Medulla oblongata (tissue), 1 donor: ENCODE data around the gene FAM163B.

ENCODE experiments used
- DNase-seq: peaks from one replicate; pipeline ENCODE4 v3.0.0-alpha.2; 2015; ENCODE audit errors: extremely low spot score

FAM163B gene

DNA sequence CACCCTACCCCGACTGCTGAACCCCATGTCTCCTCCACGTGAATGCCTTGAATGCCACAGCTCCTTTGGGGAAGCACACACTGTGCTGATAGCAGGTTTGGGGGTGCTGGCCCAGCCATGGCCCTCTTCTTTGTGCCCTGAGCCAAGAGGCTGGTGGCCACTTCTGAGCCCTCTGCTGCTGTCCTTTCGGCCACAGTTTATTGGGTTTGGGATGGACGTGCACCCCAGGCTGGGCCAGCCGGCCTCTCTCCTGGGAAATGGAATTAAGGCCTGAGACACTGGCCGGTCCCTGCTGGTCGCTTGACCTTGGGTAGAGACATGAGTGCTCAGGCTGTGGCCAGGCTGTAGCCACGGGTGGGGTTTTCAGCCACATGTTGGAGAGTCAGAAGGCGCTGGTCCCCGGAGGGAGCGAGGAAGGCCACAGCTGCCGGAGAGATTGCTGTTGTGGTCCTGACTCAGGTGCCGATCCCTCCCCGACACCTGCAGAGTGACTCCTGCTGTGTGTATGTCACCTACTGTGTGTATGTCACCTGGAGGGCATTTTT is 26.6 kb downstream of the FAM163B start:
- no peak for DNase-seq

DNA sequence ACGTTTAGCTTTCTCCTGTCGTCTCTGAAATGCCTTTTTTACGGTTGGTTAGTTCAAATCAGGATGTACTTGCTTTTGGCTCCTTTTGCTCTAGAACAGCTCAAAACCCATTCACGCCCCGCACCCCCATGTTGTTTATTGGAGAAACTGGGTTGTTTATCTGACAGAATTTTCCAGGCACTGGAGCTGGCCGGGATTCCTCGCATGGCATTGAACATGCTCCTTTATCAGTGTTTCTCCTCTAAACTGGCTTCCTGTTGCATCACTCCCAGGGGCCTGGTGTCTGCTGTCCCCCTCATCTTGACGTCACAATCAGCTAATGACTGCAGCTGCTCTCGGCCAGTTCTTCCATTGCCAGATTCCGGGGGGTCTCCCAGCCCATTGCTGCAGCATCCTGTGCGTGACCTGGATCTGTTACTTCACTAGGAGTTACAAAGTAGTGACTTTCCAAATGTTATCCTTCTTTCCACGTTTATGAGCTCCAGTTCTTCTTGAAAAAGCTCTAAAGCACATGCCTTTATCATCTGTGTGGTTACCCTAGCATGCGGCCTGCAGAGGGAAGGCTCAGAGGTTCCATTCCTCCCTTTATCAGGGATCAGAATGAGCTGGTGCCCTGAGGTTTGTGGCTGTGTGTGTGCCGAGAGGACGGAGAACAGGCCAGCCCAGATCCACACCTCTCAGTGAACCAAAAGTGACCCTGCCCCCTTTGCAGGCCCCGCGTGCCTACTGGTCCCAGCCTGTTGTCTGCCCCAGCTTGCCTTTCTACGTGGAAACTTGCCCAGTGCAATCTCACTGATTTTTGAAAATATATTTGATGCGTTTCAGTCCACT is 27.5 kb downstream of the FAM163B start:
- no peak for DNase-seq

DNA sequence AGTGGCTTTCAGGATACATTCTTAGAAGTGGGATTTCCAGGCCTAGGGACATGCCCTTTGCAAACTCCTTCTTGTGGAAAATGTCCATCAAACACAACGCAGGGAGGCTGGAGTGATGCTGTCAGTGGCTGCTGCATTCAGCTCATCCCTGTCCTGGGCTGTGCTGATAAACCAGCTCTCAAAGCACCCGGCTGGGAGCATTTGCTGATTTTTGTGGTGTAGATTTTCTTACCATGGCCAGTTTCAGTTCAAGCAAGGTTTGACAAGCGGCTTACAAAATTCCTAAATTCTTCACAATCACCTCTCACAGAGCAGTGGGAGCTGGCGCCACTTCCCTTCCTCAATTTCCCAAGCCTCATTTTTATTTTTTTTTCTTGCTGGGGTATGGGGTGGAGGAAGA is 28.2 kb downstream of the FAM163B start:
- DNase-seq: no peak

DNA sequence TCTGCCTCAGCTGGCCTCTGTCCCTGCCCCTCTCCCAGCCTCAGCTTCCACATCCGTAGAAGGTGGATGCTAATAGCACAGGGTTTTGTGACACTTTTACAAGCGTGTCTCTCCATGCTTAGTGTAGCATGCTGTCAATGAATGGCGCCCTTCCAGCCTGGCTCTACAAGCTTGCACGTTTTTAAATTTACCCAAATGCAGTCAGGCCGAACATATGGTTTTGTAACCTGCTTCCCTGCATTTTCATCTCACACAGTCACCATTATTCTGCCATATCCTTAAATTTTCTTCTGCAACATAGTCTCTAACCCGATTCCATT is 28.8 kb downstream of the FAM163B start:
- no peak for DNase-seq

DNA sequence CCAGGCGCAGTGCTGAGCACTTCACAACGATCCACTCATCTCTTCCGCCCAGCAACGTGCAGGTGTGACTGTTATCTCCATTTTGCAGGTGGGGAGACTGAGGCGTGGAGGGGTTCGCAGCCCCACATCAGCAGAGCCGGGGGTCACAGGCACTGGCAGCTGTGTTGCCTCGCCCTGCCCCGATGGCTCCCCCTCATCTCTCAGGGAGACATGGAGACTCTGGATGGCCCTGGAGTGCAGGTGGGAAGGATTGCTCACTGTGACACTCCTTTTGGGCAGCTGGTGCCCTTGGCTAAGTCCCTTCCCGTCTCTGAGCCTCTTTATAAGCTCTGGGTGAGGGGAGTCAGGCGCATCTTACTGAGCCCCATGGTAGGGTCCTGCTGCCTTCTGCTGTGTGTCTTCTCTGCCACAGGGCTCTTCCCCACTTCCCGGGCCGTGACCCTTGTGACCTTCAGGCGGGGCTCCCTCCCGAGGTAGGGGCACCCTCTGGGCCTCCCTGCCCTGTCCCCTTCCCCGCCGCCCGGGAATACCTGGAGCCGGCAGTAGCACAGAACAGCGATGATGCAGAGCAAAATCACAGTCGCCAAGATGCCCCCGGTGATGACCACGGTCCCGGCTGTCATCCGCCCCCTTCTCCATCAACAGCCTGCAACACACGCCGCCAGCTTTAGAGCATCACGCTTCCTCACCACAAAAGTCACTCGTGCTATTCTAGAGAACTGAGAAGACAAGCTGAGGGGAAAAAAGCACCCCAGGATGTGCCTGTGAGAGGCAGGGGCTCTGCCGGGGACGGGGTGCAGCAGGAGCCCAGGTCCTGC is 29.4 kb downstream of the FAM163B start:
- no peak for DNase-seq

DNA sequence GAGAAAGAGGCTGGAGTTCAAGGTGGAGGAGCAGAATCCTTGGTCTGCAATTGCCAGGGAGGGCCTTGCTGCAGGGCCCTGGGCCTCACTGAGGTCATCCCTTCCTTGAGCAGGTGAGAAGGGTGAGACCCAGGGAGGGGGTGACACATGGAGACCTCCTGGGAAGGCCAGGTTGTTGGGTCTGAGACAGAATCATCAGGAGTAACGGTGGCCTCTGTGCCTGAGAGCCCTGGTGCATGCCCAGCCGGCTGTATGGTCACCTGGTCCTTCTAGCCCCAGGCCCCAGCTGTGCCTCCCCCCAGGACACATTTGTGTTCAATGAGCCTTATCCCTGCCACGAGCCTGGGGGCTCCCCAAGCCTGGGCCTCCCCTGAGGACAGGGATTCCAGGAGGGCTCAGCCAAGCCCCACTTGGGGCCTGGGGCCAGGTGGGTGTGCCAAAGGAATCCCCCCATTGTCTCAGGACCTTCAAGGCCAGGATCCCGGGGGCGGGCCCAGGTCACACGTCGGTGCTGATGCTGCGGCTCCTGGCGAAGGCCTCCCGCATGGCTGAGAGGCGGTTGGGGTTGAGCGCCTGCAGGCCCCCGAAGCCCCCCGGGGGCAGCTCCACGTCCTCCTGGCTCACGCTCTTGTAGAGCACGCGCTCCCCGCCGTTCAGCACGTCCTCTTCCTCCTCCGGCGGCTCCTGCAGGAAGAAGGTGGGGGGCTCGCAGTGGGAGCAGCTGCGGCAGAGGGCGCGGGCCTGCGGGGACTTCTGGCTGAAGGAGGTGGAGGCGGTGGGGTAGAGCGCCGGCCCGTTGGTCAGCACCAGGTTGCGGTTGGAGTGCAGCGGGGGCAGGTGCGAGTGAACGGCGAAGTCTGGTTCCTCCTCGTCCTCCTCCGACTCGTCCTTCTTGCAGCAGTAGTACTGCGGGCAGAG is 30.4 kb downstream of the FAM163B start:
- DNase-seq: no peak

DNA sequence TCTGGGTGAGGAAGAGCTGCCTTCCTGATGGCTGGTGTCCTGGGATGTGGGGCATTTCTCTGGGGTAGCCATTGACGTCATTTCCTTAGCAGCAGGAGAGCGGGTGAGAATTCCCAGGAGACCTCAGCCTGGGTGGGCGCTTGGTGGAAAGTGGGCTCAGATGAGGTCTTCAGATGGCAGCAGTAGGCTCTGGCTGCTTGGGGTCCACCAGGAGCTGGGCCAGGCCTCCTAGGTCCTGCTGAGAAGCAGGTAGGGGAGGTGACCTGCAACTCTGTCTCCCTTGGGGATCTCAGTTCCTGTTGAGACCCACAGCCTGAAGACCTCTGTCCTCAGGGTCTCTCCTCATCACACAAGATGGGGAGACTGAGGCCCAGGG is 31.5 kb downstream of the FAM163B start:
- no peak for DNase-seq

DNA sequence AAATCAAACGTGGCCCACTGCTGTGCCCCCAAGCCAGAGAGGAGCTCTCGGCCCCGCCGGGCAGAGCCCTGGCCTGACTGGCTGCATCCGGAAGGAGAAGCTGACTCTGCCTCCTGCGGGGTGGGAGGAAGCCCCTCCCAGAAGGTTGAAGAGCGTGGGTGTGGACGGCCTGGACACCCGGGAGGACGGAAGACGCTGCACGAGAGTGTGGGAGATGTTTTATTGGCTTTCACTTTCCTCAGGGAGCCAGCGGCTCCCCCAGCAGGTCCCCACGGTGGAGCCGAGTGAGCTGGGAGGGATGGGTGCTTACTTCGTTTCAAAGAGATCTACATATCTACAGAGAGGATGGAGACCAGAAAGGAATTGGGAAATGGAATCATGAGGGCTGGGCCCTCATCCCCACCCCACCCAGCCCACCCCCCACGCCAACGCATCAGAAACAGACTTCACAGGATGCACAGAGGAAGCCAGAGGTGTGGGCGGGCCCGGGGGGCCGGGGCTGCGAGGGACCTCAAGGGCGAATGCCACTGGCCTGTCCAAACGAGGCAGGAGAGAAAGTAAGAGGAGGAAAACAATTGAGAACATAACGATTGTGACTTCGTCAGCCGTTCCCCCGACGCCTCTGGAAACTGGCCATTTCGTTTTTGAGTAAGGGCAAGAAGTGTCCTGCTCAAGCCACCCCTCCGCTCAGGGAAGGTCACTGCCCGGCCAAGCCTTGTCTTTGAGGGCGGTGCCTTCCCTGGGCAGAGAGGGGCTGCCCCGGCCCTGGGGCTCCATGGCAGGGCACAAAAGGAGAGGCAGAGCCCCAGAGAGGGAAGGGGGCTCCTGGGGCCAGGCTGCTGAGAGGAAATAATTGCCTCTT is 32.1 kb downstream of the FAM163B start:
- no peak for DNase-seq

DNA sequence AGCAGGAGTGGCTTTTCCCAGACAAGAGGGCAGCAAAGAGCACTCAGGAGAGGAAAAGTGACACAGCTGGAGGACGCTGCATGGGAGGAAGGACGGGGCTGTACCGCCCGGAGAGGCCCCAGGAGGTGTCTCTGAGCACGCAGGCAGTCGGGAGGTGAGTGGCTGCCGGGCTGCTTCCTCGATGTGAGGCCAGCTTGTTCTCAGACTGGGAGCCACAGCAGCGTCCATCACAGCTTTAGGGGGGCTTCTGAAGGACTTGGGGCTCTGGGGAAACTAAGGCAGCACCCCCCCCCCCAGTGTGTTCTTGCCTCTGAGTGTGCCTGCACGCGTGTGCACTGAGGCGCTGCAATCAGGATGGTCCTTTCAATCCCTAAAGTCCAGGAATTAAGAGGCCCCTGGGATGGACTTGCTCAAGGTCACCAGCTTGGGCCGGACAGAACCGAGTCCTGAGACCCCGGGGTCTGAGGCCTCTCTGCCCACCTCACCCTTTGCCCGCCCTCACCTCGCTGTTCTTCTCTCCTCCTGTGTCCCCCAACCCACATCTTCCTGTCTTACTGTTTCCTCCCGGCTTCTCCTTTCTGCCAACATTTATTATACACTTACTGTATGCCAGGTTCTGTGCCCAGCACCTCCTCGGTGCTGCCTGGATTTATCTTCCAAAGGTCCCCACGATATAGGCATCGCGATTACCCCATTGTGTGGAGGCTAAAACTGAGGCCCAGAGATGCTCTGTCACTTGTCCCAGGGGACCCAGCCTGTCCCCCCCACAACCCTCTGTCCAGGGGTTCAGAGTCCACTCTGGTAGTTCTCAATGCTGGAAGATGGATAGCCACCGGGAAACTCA is 32.9 kb downstream of the FAM163B start:
- no peak for DNase-seq

DNA sequence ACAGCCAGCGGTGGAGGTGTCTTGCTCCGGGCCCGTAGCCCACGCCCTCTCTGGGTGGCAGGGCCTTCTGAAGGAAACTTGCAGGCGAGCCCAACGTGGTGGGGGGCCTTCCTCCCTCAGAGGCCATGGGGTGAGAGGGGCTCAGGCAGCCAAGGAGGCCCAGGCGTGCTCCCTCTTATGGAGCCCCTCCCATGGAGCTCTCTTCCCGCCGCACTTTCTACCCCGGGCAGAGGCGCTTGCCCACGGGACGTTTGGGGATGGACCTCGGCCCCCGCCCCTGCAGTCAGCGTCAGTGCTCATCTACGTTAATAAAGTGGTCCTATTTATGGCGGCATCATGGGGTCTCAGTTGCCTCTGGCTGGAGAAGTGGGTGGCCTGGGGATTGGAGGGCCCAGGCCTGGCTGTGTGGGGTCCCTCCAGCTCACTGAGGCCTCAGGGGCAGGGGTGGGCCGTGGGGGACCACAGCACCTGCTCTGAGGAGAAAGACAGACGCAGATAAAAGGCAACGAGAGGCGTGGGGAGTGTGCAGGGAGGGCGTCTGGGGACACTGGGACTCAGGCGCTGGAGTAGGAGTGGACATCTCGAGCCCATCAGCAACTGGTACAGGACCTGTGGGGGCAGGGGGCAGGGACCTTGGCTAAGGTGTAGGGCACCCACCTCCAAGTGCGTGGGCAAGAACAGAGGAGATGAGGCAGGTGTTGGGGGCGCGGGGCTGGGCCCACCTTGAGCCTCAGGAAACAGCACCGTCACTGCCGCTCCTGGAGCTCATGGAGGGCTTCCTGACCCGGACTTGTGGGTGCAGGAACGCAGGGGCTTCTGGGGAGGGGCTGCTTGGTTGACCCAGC is 33.8 kb downstream of the FAM163B start:
- DNase-seq: no peak

DNA sequence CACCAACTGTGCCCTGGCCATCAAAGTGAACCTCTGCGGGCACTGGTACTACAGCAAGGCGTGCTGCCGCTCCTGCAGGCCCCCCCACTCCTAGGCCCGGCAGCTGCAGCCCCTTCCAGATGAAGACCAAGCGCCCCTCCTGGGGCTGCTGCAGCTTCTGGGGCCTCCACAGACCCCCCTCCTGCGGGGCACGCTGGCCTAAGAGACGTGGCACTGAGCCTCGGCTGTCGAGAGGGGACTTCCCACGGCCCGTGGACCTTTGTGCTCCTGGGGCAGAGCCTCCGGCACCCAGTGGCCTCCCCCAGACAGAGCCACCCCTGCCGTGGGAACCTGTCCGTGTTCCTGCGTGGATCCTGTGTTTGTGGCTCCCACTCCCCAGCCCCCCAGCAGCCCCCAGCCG is 34.4 kb downstream of the FAM163B start:
- no peak for DNase-seq

DNA sequence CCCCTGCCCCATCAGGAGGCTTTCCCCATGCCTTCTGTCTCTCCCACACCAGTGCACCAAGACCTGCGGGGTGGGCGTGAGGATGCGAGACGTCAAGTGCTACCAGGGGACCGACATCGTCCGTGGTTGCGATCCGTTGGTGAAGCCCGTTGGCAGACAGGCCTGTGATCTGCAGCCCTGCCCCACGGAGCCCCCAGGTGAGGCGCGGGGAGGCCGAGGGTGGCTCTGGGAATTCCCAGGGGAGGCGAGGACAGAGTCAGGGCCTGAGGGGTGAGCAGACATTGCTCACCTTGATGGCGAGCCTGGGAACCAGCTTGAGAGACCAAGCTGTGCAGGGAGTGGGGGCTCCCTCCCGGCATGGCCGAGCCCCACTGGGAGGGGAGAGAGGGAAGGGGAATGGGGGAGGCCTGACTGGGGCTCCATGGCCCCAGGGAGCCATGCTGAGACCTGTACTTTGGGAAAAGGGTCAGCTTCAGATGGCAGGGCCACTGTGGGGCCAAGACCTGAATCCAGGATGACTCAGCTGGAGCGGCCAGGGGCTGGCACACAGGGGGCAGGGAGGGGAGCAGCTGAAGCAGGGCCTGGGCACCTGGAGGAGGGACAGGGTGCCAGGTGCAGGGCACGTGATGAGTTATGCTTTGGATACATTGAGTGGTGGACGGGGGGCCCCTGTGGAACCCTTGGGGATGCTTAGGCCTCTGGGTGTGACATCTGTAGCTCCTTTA is 35.2 kb downstream of the FAM163B start:
- DNase-seq: no peak

DNA sequence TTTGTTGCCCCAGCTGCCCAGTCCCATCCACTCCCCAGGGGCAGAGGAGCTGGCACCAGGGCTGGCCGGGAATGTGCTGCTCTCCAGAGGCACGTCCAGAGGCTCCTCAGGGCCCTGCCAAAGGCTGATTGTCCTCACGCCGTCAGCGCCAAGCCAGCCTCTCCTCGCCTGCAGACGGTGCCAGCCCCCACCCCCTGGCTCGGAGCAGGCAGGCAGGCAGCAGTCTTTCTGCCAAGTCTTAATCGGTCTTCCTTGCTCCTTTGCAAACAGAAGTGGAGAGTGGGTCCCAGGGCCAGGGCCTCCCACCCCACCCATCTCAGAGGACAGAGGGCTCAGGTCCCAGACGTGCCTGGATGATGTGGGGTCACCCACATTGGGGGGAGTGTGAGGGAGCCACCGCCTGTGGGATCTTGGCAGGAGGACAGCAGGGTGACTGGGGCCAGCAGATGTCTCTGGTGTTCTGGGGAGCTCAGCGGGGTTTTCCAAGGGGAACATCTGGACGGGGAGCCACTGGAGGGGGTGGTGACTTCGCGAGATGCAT is 36.3 kb downstream of the FAM163B start:
- peak; percentile 72 for DNase-seq

DNA sequence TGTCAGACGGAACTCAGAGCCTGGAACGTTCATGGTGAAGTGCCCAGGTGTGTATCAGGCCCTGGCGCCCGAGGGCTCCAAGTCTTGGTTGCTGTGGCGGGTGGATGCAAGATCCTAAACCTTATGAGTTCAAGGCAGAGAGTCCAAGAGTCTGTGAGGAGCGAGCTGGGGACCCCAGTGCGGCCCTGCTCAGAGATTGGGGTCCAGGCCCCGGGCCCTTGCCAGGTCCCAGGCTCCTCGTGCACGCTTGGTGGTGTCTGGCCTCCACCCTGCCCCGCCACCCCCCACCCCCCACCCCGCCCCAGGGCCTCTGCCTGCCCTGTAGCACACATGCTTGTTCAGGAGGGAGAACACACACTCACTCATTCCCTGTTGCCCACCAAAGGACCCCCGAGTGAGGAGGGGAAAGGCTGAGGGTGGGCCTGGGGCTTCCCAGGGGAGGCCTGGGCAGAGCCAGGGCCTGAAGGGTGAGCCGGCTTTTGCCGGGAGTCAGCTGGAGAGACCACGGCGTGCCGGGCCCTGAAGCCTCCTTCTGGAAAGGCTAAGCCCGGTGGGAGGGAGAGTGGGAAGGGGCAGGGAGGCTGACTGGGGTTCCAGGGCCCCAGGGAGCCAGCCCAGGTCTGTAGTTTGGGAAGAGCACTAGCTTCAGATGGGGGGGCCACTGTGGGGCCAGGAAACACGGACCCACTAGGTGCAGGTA is 37.1 kb downstream of the FAM163B start:
- no peak for DNase-seq

DNA sequence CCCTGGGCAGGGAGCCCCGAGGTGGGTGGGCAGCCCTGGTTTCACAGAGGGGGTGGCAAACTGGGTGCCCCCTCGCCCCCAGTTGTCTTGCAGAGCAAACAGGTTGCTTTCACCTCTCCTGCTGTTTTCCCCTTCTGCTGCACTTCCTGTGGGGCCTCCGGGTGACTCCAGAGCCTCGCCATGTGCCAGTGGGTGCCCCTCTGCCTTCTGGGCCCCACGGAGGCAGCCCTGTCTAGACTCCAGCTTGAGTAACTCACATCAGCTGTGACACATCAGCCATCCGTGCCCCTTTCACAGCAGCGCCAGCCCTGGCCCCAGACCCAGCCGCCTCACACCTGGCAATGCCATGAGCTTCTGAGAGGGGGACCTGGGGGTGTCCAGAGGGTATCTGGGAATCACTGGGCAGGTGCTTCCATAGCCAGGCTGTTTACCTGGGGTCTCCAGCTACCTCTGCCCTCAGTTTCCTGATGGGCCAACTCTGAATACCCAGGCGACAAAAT is 37.7 kb downstream of the FAM163B start:
- DNase-seq: no peak

DNA sequence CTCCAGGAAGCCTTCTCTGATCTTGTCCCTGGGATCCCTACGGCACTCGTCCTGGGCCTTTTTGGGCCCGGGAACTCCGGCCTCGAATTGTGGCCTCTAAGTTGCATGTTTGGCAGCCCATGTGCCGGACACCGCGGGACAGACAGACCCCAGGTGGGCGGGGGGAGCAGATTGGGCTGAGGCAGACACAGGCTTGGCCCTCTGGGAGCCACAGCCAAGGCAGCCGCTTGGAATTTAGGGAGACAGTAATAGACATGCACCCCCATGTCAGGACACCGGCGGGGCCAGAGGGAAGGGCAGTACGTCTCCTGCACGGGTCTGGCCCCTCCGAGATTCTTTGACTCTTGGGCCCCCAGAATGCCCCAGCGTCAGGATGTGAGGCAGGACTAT is 38.5 kb downstream of the FAM163B start:
- no peak for DNase-seq
